MCF 10A (cell line): ENCODE data around the gene ATP2A3. TPM values are rescaled to one million over a fixed set of nuclear protein-coding genes. Genes with fewer than 3 reads are reported as not detected.

ENCODE experiments used
- Bru-seq: library from RNA; stranded (reverse); fragments of 400-500 nt; gene quantifications from one replicate; lab custom pipeline; 2021; lab: Mats Ljungman, UMichigan
- BruChase-seq, 2 experiments: library from RNA; stranded (reverse); fragments of 400-500 nt; gene quantifications; one replicate each; lab custom pipeline; 2021; lab: Mats Ljungman, UMichigan
- BruUV-seq: library from RNA; stranded (reverse); fragments of 400-500 nt; replicated peaks from 2 replicates; lab custom pipeline; 2021; lab: Mats Ljungman, UMichigan
- CTCF ChIA-PET: fragments of 300-600 bp; sonication (Branson Sonifier 250); formaldehyde crosslinking; extraction: SDS; loops from one replicate; lab custom pipeline; 2021; ENCODE audit warnings: antibody characterized with exemption, inconsistent platforms; lab: Yijun Ruan, JAX
- POLR2A ChIA-PET: fragments of 300-600, 350-650 bp; sonication (Branson Sonifier 250); formaldehyde crosslinking; extraction: SDS; loops from one replicate; lab custom pipeline; 2020; ENCODE audit warnings: antibody characterized with exemption, inconsistent platforms; lab: Yijun Ruan, JAX
- DNase-seq: peaks from one replicate; pipeline ENCODE4 v3.0.0-alpha.2; 2018; ENCODE audit not compliant: unreplicated experiment
- H3K27ac Mint-ChIP-seq: one replicate; pipeline ENCODE4 v1.8.0; 2022; ENCODE audit warnings: mild to moderate bottlenecking, low read depth, mixed read lengths; ENCODE audit not compliant: unreplicated experiment
- H3K27me3 Mint-ChIP-seq: one replicate; pipeline ENCODE4 v1.8.0; 2022; ENCODE audit warnings: mixed read lengths; ENCODE audit not compliant: insufficient read depth, unreplicated experiment
- H3K36me3 Mint-ChIP-seq: one replicate; pipeline ENCODE4 v1.8.0; 2022; ENCODE audit warnings: mild to moderate bottlenecking, moderate library complexity, mixed read lengths; ENCODE audit not compliant: insufficient read depth, unreplicated experiment
- H3K4me1 Mint-ChIP-seq: one replicate; pipeline ENCODE4 v1.8.0; 2022; ENCODE audit warnings: mixed read lengths; ENCODE audit not compliant: insufficient read depth, unreplicated experiment
- H3K4me3 Mint-ChIP-seq: one replicate; pipeline ENCODE4 v1.8.0; 2022; ENCODE audit warnings: mild to moderate bottlenecking, moderate library complexity, mixed read lengths; ENCODE audit not compliant: unreplicated experiment
- H3K9me3 Mint-ChIP-seq: one replicate; pipeline ENCODE4 v1.8.0; 2022; ENCODE audit warnings: mixed read lengths; ENCODE audit not compliant: unreplicated experiment
- intact Hi-C: fragments of 100-400 bp; cut with micrococcal nuclease; formaldehyde crosslinking; loops from 2 replicates; pipeline ENCODE4 v1.14.1; 2022
- long read RNA-seq: library from polyadenylated mRNA; stranded (forward); transcript quantifications from one replicate; pipeline ENCODE4 v2.0.0, GENCODE V29; 2022
- total RNA-seq: library from RNA; stranded (reverse); gene quantifications from 2 replicates; pipeline ENCODE4 v1.2.3, GENCODE V29; 2022
- TF ChIP-seq, protein P1 (sequence below): fragments of 200-600 bp; IDR thresholded peaks from one replicate; pipeline ENCODE4 v1.8.0; 2022; ENCODE audit warnings: antibody characterized with exemption, mild to moderate bottlenecking; ENCODE audit not compliant: unreplicated experiment

Gene ATP2A3
- total RNA-seq (not detected in 2 replicates), Bru-seq, nascent RNA (percentile 3 among the genes with signal in this experiment), BruChase-seq, experiment 1, labeled RNA remaining after a 6-hour chase (percentile 6 among the genes with signal in this experiment), BruChase-seq, experiment 2, labeled RNA remaining after a 2-hour chase (percentile 3 among the genes with signal in this experiment)
- long read RNA-seq: 0 reads

DNA sequence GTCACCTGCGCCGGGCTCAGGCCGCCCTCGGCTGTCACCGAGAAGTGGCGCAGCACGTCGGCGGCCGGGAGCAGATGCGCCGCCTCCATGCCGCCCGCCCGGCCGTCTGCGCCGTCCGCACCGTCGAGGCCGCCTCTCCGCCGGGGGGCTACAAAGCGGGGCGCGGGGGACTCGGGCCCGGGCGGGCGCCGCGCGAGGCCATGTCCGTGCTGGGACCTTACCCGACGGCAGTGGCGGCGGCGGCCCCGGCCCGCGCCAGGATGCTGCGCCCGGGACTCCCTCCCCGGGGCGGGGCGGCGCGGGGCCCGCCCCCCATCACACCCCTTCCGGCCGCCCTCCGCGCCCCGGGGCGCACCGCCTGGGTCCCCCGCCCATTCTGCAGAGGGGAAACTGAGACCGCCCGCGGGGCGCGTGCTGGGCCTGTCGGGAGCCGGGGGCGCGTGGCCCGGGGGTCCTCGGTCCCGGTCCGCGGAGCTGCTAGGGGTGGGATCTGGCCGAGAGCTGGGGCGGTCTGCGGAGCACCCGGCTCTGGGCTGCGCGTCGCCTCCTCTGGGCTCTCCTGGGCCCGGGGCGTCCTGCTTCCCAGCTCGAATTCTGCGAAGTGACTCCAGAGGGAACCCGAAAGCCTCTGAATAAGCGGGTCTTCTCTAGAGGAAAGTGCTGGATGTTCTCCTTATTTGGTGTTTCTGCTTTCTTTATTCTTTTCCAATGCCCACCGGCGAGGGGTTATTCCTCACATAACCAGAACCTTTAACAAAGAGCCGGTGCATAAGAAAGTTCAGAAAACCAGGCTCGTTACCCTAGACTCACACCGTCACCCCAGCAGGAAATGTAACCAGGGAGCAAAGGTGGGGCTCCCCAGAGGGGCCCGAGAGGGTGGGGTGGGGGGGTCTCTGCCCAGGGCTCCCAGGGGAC, at the start of gene ATP2A3:
ATP2A3 (minus strand) TSS at position 235 of the 915 bp plus-strand sequence; CDS start at position 89, 146 bp downstream.
- no peaks in the 10 kb centered on the region for H3K36me3 Mint-ChIP-seq
- DNase-seq: no peak
- H3K27ac Mint-ChIP-seq: no peak within 1 kb of the TSS
- POLR2A ChIA-PET: no interaction called here
- H3K9me3 Mint-ChIP-seq: no peaks in the 10 kb centered on the region
- peaks cover 7% of the 10 kb centered on the region for H3K4me1 Mint-ChIP-seq
- H3K27me3 Mint-ChIP-seq: peaks cover 12% of the 10 kb centered on the region
- intact Hi-C loops: no loop called here
- TF ChIP-seq, protein P1, sequence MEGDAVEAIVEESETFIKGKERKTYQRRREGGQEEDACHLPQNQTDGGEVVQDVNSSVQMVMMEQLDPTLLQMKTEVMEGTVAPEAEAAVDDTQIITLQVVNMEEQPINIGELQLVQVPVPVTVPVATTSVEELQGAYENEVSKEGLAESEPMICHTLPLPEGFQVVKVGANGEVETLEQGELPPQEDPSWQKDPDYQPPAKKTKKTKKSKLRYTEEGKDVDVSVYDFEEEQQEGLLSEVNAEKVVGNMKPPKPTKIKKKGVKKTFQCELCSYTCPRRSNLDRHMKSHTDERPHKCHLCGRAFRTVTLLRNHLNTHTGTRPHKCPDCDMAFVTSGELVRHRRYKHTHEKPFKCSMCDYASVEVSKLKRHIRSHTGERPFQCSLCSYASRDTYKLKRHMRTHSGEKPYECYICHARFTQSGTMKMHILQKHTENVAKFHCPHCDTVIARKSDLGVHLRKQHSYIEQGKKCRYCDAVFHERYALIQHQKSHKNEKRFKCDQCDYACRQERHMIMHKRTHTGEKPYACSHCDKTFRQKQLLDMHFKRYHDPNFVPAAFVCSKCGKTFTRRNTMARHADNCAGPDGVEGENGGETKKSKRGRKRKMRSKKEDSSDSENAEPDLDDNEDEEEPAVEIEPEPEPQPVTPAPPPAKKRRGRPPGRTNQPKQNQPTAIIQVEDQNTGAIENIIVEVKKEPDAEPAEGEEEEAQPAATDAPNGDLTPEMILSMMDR: no peak
- peak within 1 kb of the TSS; percentile 62 for H3K4me3 Mint-ChIP-seq
- no TSS peak for BruUV-seq
- CTCF ChIA-PET: no interaction called here

DNA sequence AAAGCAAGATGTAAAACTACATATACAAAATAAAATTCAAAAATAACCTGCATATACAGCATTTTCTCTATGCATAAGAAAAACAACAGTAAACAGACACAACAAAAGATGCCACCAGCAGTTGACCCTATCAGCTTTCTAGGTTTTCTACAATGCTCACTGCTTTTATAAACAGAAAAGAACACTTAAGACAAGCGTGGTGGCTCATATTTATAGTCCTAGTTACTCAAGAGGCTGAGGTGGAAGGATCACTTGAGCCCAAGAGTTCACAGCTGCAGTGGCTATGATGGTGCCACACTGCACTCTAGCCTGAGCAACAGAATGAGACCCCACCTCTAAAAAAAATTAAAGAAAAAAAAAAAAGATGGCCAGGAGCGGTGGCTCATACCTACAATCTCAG, 46.5 kb upstream of the ATP2A3 start:
- no peak for DNase-seq
- Mint-ChIP-seq H3K9me3 (no peaks in the 10 kb centered on the region), H3K4me3 (no peak overlapping the region), H3K36me3 (peaks cover 93% of the 10 kb centered on the region), H3K27me3 (no peaks in the 10 kb centered on the region), H3K27ac (no peak overlapping the region), H3K4me1 (no peaks in the 10 kb centered on the region)
- TF ChIP-seq, protein P1: no peak
- POLR2A ChIA-PET: interaction anchor here (0.6 to 1.3 kb wide), 2 partner anchors 15 to 115 kb away, joined by 3 read pairs; no protein-coding TSS in a partner anchor
- intact Hi-C loops: no loop called here
- BruUV-seq: no TSS peak
- CTCF ChIA-PET: interaction anchor here (0.6 to 0.7 kb wide), 4 partner anchors 12 to 174 kb away, joined by 3 to 7 read pairs (median 6); no protein-coding TSS in a partner anchor

DNA sequence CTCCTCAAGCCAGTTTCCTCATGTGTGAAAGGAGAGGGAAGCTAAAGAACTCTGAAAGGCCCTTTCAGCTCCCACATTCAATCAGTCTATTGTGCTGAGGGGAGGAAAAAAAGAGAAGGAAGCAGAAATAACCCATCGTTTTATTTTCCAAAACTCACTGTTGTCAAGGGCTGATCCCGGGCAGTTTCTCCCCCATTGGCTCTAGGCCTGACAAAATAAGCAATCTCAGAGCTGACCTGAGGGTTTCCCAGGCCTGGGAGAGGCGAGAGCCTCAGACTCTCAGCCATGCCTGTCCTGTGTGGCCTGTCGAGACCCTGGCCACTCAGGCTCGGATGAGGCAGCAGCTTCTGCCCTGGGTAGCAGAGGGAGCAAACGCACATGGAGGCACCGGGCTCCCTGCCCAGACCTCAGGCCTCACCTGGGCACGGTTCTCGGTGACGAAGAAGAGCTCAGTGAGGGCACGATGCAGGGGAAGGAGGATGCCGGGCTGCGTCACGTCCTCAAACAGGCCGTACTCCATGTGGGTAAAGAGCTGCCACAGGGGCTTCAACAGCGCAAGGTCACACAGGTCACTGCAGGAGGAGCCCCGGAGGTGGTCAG, 45.0 kb upstream of the ATP2A3 start:
- intact Hi-C loops: no loop called here
- TF ChIP-seq, protein P1: no peak
- no peaks in the 10 kb centered on the region for H3K27me3 Mint-ChIP-seq
- H3K36me3 Mint-ChIP-seq: peaks cover 90% of the 10 kb centered on the region
- POLR2A ChIA-PET: interaction anchor here (1.3 kb wide), 1 partner anchor 16 kb away, joined by 3 read pairs; no protein-coding TSS in a partner anchor
- no peaks in the 10 kb centered on the region for H3K9me3 Mint-ChIP-seq
- CTCF ChIA-PET: interaction anchor here (0.8 to 1.2 kb wide), 5 partner anchors 10 to 271 kb away, joined by 3 to 5 read pairs (median 4); no protein-coding TSS in a partner anchor
- H3K4me1 Mint-ChIP-seq: no peaks in the 10 kb centered on the region
- no peak overlapping the region for H3K4me3 Mint-ChIP-seq
- H3K27ac Mint-ChIP-seq: no peak overlapping the region
- BruUV-seq: no TSS peak
- no peak for DNase-seq
